GM15510 (cell line): Measurements from ENCODE around the gene FOXB1.

Experiments used
- POLR2A ChIP-seq: IDR thresholded peaks from 3 replicates; pipeline ENCODE4 v1.6.1; 2011; ENCODE audit warnings: borderline replicate concordance; ENCODE audit not compliant: insufficient read length; ENCODE audit errors: extremely low read depth

Gene FOXB1

GRCh38 chr15:60004009-60004845 lies at the start of gene FOXB1:
TSS of gene FOXB1 (plus strand) at chr15:60004311. CDS start at chr15:60004964, 653 bp downstream.
- TF ChIP-seq POLR2A, result no peak

DNA sequence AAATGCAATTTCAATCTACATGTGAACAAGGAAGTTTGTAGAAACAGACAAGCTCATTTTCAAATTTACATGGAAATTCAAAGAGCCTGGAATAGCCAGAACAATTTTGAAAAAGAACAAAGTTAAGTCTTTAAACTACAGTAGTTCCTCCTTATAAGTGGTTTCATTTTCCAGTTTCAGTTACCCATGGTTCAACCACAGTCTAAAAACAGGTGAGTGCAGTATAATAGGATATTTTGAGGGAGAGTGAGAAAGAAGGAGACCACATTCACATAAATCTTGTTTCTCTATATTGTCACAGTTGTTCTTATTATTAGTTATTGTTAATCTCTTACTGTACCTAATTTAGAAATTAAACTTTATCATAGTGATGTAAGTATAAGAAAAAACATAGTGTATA lies 45.8 kb upstream of the FOXB1 start:
- no peak for TF ChIP-seq POLR2A

DNA sequence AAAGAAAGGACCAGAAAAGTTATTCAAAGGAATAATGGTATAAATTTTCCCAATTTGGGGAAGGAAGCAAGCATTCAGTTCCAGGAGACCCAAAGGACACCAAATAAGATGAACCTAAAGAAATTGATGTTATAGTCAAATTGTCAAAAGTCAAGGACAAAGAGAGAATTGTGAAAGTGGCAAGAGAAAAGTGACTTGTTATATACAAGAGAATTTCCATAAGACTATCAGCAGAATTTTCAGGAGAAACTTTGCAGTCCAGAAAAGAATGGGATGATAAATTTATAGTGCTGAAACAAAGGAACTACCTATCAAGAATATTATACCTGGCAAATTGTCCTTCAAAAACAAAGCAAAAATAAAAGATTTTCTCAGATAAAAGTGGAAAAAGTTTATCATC lies 43.8 kb upstream of the FOXB1 start:
- TF ChIP-seq POLR2A, result no peak

DNA sequence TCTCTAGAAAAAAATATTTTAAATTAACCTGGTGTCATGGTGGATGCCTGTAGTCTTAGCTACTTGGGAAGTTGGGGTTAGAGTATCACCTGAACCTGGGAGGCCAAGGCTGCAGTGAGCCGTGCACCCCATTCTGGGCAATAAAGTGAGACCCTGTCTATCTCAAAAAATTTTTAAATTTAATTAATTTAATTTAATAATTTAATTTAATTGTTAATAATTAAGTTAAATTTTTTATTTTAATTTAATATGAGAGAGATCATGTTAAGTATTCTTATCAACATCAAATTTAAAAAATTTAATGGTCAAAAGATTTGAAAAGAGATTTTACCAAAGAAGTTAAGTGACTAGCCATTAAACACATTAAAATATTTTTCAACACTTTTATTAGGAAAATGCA lies 40.8 kb upstream of the FOXB1 start:
- no peak for TF ChIP-seq POLR2A

DNA sequence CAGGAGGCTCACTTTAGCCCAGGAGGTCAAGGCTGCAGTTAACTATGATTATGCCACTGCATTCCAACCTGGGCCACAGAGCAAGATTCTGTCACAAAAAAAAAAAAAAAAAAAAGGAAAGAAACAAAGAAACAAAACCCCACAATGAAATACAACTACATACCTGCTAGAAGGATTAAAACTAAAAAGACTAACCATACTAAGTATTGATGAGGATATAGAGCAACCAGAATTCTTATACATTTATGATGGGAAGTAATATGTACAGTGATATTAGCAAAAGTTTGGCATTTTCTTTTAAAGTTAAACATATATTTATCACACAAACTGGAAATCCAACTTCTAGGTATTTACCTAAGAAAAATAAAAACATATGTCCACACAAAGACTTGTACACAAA lies 40.2 kb upstream of the FOXB1 start:
- no peak for TF ChIP-seq POLR2A

DNA sequence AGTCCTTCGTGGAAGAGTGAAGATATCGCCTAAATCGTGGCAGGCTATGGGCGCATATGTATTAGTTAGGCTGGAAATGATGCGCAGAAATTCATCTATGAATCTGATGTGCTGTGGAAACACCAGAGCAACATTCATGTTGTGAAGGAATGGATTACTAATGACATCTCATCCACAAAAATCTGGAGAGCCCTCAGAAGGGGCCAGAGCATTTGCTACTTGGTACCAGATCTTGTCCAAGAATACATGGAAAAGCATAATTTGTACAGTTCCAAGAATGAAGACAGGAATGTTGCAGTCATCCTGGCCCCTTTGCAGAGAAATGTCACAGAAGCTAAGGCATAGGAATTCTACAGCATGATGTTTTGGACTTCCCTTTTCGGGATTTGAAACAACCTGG lies 38.4 kb upstream of the FOXB1 start:
- TF ChIP-seq POLR2A, result no peak

DNA sequence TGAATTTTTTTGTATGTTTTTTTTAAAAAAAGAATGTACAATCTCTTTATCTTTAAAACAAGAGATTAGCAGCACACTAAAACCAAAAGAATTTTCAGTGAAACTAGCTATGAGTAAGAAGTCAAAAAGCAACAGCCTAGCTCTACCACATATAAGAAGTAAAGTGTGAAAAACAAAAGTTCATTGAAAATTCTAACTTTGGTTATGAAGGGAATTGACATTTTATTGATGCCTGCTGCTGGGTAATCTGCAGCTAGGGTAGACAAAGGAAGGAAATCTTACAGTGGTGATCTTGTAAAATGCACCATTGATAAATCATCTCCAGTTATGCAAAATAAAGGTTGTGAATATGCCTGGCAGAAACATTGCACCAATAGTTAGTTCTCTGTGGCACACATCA lies 37.8 kb upstream of the FOXB1 start:
- TF ChIP-seq POLR2A, result no peak

- no peak for TF ChIP-seq POLR2A
Measured at GRCh38 chr15:59968314-59968713, 35.8 kb upstream of the FOXB1 start.

GRCh38 chr15:59972241-59972640 lies 31.9 kb upstream of the FOXB1 start:
- no peak for TF ChIP-seq POLR2A

DNA sequence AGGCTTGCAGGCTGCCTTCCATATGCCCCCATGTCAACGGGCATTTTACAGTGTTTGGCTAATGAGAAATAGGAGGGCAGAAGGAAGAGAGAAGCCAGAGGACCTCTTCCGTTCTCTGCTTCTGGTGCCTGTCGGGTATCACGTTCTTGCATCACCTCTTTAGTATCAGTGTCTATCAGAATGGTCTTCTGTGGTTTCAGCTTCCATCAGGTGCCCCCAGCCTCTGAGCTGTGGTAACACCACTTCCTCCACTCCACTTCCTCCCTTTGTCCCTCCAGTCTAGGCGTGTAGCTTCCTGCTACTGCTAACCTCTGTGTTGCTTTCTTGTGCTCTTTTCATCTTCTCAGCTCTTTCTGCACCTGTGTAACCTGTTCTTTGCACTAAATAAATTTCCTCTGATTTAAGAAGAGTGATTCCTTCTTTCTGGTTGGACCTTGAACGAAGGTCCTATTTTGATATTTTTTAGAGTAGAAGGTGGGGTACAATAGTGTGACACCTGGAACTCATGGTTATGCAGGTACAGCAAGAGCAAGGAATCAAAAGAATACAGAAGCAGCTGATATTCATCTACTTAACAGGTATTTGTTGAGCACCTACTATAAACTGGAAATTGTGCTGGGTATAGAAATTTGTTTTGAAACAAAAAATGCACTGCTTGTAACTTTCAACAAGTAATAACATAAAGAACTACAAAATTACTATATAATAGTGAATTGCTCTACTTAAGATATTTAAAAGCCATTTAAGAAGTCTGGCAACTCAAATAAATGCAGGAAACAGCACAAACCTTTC lies 27.4 kb upstream of the FOXB1 start:
- TF ChIP-seq POLR2A, result no peak

GRCh38 chr15:59991834-59992233 lies 12.3 kb upstream of the FOXB1 start:
- no peak for TF ChIP-seq POLR2A

DNA sequence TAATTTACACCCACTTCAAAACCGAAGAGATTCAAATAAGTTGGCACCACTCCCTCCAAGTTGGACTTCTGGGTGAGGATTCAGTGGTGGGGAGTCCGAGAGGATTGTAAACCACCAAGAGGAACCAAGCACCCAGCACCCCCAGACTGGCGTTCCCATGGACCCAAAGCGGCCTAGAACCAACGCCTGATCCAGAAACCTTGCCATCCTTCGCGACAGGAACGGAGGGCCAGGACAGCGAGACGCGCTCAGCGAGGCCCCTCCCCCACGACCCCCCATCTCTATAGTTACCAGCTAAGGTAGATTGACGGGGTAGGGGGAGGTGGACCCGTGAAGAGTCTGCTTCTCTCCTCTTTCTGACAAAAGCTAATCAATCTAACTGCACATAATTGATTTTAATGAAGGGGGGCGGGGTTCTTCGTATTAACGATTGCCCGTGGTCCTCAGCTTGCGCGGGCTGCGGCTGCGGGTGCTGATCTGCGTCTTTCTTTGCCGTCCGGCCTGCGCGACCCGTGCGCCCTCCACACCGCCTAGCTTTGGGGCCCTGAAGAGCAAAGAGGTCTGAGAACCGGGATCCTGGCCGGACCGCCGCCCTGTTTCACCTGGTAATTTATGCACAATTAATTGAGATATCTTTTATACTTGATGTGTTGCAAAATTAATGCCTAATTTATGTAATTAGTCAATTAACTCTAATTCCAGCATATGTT lies 10.9 kb upstream of the FOXB1 start:
- TF ChIP-seq POLR2A, result no peak

GRCh38 chr15:59993950-59994401 lies 10.1 kb upstream of the FOXB1 start:
- TF ChIP-seq POLR2A, result no peak

- TF ChIP-seq POLR2A, result no peak
Measured at GRCh38 chr15:59994526-59994887, 9.6 kb upstream of the FOXB1 start.

DNA sequence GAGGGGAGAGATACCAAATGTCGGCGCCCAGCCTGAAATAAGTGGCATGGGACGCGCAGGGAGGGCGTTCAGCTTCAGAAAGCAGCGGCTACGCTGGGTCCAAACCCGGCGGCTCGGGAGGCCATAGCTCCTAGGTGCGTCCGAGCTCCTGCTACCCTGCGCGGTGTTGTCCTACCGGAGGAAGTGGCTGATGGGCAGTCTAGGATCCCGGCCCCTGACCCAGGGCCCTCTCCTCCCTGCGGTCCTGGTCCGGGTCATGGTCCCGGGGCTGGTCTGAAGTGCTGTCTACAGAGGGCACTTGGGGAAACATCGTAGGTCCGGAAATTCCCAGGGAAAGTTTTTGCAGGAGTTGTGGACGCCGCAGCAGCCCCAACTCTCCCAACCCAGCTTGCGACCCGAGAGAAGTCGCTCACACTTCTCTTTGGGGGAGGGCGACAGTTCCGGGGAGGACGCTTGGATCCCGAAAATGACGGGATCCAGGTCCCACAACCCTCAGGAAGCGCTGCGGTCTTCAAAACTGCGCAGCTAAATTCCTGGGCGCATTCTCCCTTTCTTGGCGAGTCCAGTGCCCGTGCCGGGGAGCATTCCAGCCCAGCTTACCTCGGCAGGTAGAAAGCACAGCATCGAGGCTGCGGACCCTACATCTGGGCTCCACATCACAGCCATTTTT lies 9.1 kb upstream of the FOXB1 start:
- no peak for TF ChIP-seq POLR2A

DNA sequence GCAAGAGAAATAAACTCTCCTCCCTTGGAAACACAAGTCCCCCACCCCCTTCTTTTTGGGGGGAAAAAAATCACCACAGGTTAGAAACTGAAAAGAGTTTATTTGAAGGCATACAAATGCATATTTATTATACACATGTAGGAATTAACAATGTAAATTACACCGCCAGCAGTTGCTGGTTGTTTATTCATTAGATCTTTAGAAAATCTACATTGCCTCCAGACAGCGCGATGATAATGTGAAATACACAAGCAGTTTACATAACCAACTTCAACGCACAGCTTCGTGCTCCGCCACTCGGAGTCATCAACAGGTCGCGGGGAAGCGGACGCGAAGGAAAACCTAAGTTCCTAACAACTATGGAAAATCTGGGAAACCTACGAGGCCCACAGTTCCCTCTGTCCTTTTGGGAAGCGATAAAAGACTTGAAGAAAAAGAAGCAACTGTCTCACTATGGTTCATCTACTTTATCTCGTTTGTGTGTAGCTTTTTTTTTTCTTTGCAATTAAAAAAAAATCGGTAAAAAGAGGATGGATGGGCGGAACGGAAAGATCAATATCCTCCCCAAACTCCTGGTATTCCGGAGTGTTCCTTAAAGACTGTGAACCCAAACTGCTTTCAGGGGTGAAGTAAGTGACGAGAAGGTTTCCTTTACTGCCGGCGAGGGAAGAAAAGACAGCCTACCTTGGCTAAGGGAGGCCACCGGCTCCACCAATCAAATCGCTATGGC lies 8.4 kb upstream of the FOXB1 start:
- no peak for TF ChIP-seq POLR2A
